ENCODE measurements around the gene LRP1. TPM values are rescaled to one million over a fixed set of nuclear protein-coding genes. Genes with fewer than 3 reads are reported as not detected.

LRP1 gene
- total and polyA plus RNA-seq, 2 experiments from 2014 or later, result 28.5 to 77.5 TPM

- Histone ChIP-seq H3K27ac (no peak overlapping the region), H3K27me3 (no peaks in the 10 kb centered on the region), H3K4me1 (ENCODE audit: low read depth) (no peaks in the 10 kb centered on the region), H3K9me3 (ENCODE audit: low read depth) (no peaks in the 10 kb centered on the region), H3K36me3 (peaks cover 37% of the 10 kb centered on the region), H3K4me3 (no peak overlapping the region)
- peak; percentile 56 for TF ChIP-seq CTCF (IDR thresholded peaks at IDR 0.05; ENCODE audit: low read depth, low read length)
- peak; percentile 23 to 28 for DNase-seq (ENCODE audit: low read depth in 1 of 2, low spot score in 1 of 2)
These were observed 44.8 kb downstream of the LRP1 start for GRCh38 chr12:57173089-57173488.

- Histone ChIP-seq H3K27me3 (no peaks in the 10 kb centered on the region), H3K27ac (no peak overlapping the region), H3K4me3 (no peak overlapping the region), H3K9me3 (ENCODE audit: low read depth) (no peaks in the 10 kb centered on the region), H3K36me3 (peaks cover 35% of the 10 kb centered on the region), H3K4me1 (ENCODE audit: low read depth) (no peaks in the 10 kb centered on the region)
- no peak for DNase-seq (ENCODE audit: low read depth in 1 of 2, low spot score in 1 of 2)
- TF ChIP-seq CTCF (IDR thresholded peaks at IDR 0.05; ENCODE audit: low read depth, low read length), result no peak
These were observed 45.4 kb downstream of the LRP1 start for GRCh38 chr12:57173683-57174082.

GRCh38 chr12:57175428-57176138 lies 47.3 kb downstream of the LRP1 start:
- Histone ChIP-seq H3K27me3 (no peaks in the 10 kb centered on the region), H3K36me3 (peaks cover 33% of the 10 kb centered on the region), H3K4me3 (no peak overlapping the region), H3K4me1 (ENCODE audit: low read depth) (no peaks in the 10 kb centered on the region), H3K27ac (no peak overlapping the region), H3K9me3 (ENCODE audit: low read depth) (no peaks in the 10 kb centered on the region)
- peak; percentile 66 to 81 for DNase-seq (ENCODE audit: low read depth in 1 of 2, low spot score in 1 of 2)
- peak; percentile 78 for TF ChIP-seq CTCF (IDR thresholded peaks at IDR 0.05; ENCODE audit: low read depth, low read length)

GRCh38 chr12:57176139-57176477 lies 47.8 kb downstream of the LRP1 start:
- no peak for TF ChIP-seq CTCF (IDR thresholded peaks at IDR 0.05; ENCODE audit: low read depth, low read length)
- no peaks in the 10 kb centered on the region for H3K4me1 ChIP-seq (ENCODE audit: low read depth)
- no peak overlapping the region for H3K4me3 ChIP-seq
- no peak for DNase-seq (ENCODE audit: low read depth in 1 of 2, low spot score in 1 of 2)
- H3K36me3 ChIP-seq, result peaks cover 36% of the 10 kb centered on the region
- H3K27me3 ChIP-seq, result no peaks in the 10 kb centered on the region
- H3K9me3 ChIP-seq (ENCODE audit: low read depth), result no peaks in the 10 kb centered on the region
- no peak overlapping the region for H3K27ac ChIP-seq

- H3K4me1 ChIP-seq (ENCODE audit: low read depth), result no peaks in the 10 kb centered on the region
- H3K27ac ChIP-seq, result no peak overlapping the region
- no peak for TF ChIP-seq CTCF (IDR thresholded peaks at IDR 0.05; ENCODE audit: low read depth, low read length)
- no peak overlapping the region for H3K4me3 ChIP-seq
- no peaks in the 10 kb centered on the region for H3K9me3 ChIP-seq (ENCODE audit: low read depth)
- DNase-seq (ENCODE audit: low read depth in 1 of 2, low spot score in 1 of 2), result no peak
- H3K36me3 ChIP-seq, result peaks cover 40% of the 10 kb centered on the region
- no peaks in the 10 kb centered on the region for H3K27me3 ChIP-seq
These were observed 48.6 kb downstream of the LRP1 start for GRCh38 chr12:57176846-57177245.

Measured in cardiac muscle cell (in vitro differentiated cells and primary cell).